HG03095 (cell line): ENCODE measurements around the gene C21orf58.

Experiments
- ATAC-seq: cut with Tn5 transposase; IDR thresholded peaks from one replicate; pipeline ENCODE4 v1.9.1; 2021; ENCODE audit warnings: moderate library complexity; ENCODE audit not compliant: unreplicated experiment

C21orf58 gene

DNA sequence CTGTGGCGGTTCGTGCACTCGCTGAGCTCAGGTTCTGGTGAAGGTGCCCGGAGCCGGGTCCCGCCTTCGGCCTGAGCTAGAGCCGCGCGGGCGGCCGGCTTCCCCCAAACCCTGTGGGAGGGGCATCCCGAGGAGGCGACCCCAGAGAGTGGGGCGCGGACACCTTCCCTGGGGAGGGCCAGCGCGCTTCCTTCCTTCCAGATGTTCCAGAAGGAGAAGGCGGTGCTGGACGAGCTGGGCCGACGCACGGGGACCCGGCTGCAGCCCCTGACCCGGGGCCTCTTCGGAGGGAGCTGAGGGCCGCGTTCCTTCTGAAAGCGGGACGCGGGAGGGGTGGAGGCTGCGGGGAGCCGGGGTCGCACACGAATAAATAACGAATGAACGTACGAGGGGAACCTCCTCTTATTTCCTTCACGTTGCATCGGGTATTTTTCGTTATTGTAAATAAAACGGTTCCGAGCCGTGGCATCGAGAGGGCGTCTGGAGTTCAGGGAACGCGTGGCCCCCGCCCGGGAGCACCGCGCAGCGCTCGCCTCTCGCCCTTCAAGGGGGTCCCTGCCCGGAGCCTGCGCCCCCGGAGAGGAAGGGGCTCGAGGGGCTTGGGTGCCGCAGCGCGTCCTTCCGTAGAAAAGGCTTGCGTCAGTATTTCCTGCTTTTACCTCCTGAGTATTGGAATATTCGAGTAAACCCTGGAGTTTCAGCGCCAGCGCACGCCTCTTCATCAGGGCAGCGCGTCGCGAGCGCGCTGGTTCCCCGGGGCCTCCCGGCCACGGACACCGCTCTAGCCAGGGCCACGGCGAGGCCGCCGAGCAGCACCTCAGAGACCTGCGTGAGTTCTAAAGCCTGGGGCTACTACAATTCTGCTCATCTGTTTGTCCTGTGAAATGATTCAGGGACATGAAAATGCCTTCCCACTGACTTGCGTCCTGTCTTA is 26.1 kb downstream of the C21orf58 start:
- no peak for ATAC-seq

GRCh38 chr21:46295996-46296752 is 27.5 kb downstream of the C21orf58 start:
- peak; percentile 65 for ATAC-seq

GRCh38 chr21:46295177-46295770 is 28.4 kb downstream of the C21orf58 start:
- ATAC-seq = no peak

DNA sequence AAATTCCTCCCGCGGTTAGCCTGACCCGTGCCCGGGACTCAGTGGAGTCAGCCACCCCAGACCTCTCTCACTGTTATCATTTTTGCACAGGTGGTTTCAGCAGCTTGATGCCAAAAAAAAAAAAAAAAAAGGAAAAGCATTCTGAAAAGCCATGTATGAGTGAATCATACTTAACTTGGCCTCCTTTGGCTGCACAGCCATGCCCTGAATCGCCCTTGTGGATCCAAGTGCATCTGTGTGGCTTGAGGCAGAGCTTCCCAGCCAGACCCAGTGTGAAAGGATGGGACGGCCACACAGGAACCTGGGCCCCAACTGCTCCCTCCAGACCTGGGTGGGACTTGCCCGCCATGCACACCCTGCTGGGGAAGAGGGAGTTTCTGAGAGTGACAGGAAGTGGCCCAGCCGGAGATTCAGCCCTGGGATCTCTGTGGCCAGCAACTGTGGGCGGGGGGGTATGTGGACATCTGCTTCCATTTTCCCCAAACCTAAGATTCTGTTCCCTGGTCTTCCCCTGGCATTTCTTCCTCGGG is 29.0 kb downstream of the C21orf58 start:
- ATAC-seq = no peak

- ATAC-seq = no peak
Measured at GRCh38 chr21:46291561-46291960, 32.1 kb downstream of the C21orf58 start.

- ATAC-seq = no peak
Measured at GRCh38 chr21:46289655-46290179, 34.0 kb downstream of the C21orf58 start.

DNA sequence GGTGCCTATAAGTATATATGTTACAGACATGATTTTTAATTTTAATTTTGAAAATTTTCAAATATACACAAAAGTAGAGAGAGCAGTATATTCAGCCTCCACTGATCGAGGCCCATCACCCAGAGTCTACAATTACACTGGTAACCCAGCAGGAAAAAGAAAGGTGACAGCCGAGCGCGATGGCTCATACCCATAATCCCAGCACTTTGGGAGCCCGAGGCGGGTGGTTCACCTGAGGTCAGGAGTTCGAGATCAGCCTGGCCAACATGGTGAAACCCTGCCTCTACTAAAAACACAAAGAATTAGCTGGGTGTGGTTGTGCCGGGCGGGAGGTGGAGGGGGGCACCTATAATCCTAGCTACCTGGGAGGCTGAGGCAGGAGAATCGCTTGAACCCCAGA is 36.1 kb downstream of the C21orf58 start:
- no peak for ATAC-seq

DNA sequence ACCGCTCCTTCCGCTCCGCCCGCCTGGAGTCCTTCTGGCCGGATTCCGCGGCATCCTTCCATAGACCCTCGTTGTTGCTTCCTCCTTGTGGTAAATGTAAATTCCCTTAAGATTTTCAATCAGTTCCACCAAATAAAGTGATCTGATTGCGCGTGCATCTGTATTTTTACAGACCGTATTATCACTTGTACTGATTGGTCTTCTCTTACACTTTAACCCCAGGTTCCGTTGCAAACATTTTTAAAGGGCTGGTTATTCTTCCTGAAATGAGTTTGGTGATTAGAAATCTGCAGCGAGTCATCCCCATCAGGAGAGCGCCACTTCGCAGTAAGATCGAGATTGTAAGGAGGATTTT is 37.0 kb downstream of the C21orf58 start:
- no peak for ATAC-seq

DNA sequence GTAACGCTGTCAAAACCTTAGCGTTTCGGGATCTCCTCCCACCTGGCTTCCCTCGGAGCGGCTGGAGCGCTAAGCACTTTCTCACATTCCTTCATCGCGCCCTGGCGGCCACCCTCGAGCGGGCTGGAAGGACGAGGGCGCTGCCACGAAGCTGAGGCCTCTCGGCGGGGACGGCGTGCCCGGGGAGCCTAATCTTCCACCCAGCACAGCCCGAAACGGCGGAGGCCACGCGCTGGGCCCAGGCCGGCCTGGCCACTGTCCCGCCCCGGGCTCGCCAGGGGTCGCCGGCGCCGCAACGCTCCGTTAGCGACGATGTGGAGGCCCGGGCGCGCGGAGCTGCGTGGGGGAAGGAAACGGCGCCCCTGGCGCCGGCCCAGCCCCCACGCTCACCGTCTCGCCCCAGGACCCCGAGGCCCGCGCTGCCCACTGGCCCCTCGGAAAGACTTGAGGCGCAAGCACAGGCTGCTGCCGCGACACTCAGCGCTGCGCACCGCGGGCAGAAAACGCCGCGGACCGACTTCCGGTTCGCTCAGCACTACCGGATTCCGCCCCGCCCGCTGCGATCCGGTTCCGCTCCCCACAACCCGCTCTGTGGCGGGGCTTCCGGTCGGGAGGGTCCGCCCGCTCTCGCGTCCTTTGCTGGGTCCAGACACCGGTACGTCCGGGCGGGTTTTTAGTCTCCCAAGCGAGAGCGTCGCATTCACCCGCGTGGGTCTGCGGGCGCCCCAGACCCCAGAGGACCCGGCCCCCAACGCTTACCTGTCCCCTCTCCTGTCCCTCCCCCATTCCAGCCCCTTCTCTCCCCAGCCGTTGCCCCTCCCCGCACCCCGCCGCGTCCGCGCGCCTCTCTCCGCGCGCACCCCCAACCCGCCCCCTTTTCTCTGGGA is 37.7 kb downstream of the C21orf58 start, which contains the start of gene YBEY:
YBEY (plus strand) TSS at position 582 of the 887 bp plus-strand sequence. CDS start 572 bp downstream, outside the sequence.
- peak; percentile 77 for ATAC-seq

GRCh38 chr21:46285206-46285661 is 38.4 kb downstream of the C21orf58 start, which contains the start of gene MCM3AP:
TSS of gene MCM3AP (minus strand) at chr21:46285611. CDS start at chr21:46285286, 325 bp downstream.
- ATAC-seq = no peak

- ATAC-seq = no peak
Measured at GRCh38 chr21:46284733-46285132, 38.9 kb downstream of the C21orf58 start.

GRCh38 chr21:46284077-46284644 is 39.5 kb downstream of the C21orf58 start:
- no peak for ATAC-seq

DNA sequence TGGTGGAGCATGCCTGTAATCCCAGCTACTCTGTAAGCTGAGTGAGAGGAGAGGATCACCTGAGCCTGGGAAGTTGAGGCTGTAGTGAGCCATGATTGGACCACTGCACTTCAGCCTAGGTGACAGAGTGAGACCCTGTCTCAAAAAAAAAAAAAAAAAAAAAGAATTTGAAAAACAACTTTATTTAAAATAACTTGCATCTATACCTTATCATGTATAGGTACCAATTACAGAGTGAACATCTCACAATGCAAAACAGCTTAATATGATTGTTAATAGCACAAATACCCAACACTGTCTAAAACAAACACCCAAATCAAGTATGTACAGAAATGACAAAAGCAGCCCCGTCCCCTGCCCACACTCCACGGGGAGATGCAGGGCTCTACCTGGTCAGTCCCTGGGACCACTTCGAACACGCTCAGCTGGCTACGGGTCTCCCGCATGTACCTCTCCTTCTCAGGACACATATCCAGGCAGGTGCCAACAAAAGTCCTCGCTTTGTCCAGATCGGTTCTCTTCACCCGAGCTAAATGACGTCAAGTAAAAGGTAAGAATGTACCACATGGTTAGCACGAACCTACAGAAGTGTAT is 48.8 kb downstream of the C21orf58 start:
- no peak for ATAC-seq

DNA sequence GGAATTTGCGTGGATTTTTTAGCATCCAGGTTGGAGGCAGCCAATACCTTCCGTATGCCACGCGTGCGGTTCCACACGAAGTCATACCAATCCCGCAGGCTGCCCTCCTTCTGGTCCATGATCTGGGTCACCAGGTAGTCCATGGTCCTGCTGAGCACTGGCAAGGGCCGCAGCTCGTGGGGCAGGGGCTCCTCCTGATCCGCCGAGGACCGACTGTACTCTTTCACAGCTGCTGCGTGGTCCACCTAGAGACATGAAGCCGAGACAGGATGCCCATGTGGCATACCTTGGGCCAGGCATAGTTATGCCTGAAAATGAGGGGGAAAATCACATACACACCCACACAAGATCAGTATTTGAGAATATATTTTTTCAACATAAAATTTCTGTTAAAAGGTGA is 50.3 kb downstream of the C21orf58 start:
- ATAC-seq = no peak

DNA sequence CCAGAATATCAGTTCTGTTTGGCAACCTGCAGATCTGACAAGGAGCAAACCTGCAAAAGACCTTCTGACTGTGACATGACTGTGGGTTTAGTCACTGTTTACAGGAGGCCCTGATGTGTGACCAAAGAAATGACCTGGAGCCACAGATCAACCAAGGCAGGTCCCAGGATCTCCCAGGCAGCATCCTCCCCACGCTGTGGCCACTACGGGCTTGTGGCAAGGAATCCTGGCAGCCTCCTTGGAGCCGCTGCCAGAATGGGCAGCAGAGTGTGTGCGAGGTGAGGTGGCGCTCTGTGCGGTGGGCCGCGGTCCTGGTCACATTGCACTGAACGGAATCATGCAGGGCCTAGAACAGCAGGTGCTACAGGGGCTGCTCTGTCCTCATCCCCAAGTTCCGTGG is 54.2 kb downstream of the C21orf58 start:
- no peak for ATAC-seq

DNA sequence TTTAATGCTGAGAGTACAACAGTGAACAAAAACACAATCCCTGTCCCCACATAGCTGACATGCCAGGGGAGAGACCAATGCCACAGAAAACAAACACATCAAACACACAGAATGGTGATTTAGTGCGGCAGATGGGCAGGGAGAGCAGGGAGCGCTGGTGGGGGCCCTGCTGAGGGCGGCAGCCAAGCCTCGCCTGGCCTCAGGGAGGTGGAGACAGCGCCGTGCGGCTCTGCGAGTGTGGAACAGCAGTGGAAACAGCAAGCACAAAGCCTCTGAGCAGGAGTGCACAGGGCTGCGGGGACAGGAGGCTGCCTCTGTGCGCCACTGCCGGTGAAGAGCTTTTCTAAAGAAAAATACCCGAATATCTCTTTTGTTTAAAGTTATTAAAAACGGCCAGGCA is 55.3 kb downstream of the C21orf58 start:
- no peak for ATAC-seq

GRCh38 chr21:46266946-46267345 is 56.7 kb downstream of the C21orf58 start:
- no peak for ATAC-seq

DNA sequence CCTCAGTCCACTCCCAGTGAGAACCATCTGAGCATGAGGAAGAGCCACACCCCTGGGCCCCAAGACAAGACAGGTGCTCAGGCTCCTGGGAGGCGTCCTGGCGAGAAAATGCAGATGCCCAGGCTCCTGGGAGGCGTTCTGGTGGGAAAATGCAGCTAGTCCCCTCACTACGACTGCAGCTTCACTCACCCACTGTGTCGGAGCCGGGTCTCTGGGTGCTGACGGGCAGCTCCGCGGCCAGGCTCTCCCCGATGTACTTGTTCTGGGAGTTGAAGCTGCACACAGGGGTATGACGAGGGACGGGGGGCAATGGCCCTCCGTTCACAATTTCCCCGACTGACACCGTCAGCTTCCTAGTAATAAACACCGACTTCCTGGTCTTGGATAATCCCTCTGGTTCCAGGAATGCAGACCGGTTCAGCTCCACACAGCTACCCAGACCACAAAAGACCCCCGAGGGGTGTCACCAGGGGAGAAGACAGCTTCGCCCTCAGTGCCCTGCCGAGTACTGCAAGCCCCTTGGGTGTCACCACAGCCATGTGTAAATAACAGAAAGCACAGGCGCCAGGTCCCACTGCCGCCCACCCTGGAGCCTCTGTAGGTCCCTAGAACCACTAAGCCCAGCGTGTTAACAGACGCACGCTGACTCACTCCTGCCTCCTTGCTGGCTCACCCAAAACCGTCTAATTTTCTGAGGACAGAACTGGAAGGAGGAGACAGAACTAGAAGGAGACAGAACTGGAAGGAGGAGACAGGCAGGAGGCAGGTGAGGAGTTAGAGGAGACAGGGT is 57.7 kb downstream of the C21orf58 start:
- no peak for ATAC-seq
